Measurements from ENCODE around the gene RNF212B. TPM values are rescaled to one million over a fixed set of nuclear protein-coding genes. Genes with fewer than 3 reads are reported as not detected.
"Not testable (repeated sequence)": the region's sequence is repeated elsewhere in the genome, so short reads cannot be mapped to it uniquely, and the experiment has no call there.

RNF212B gene
- total RNA-seq, 2 donors from 2014 or later = 0.89 TPM; not detected in 1

DNA sequence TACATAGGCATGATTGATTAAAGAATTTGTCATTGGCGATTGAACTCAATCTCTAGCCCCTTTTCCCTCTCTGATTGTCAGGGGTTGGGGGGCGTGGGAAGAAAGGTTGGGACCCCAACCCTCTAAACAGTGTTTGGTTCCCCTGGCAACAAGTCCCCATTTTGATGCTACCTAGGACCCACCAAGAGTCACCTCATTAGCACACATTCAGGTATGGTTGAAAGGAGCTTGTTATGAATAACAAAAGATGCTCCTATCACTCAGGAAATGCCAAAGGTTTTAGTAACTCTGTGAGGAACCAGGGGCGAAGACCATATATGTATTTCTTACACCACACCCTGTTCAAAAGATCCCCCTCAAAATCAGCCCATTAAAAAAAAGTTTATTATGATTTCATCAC is 14.3 kb downstream of the RNF212B start:
- no peak overlapping the region for H3K4me3 Mint-ChIP-seq
- no peaks in the 10 kb centered on the region for H3K36me3 Mint-ChIP-seq (ENCODE audit: low read depth)

GRCh38 chr14:23252420-23253333 is 14.9 kb downstream of the RNF212B start:
- Mint-ChIP-seq H3K27ac (no peak overlapping the region), H3K36me3 (ENCODE audit: low read depth) (no peaks in the 10 kb centered on the region), H3K4me1 (no peaks in the 10 kb centered on the region), H3K27me3 (peaks cover 36% of the 10 kb centered on the region), H3K4me3 (no peak overlapping the region)
- ATAC-seq (no peak), DNase-seq (no peak)
- H3K9me3 ChIP-seq (ENCODE audit: control insufficient read depth, low read length, poor library complexity, severe bottlenecking) = no peaks in the 10 kb centered on the region

More for the DNA sequence above, 14.3 kb downstream of the RNF212B start:
- Mint-ChIP-seq H3K27ac (no peak overlapping the region), H3K27me3 (peaks cover 33% of the 10 kb centered on the region), H3K4me1 (no peaks in the 10 kb centered on the region)
- H3K9me3 ChIP-seq (ENCODE audit: control insufficient read depth, low read length, poor library complexity, severe bottlenecking) = no peaks in the 10 kb centered on the region
- DNase-seq = no peak
- ATAC-seq = no peak

- Mint-ChIP-seq H3K36me3 (ENCODE audit: low read depth) (no peaks in the 10 kb centered on the region), H3K27ac (no peak overlapping the region), H3K4me1 (peaks cover 3% of the 10 kb centered on the region), H3K27me3 (peaks cover 59% of the 10 kb centered on the region), H3K4me3 (no peak overlapping the region)
- ATAC-seq (no peak), DNase-seq (no peak)
- H3K9me3 ChIP-seq (ENCODE audit: control insufficient read depth, low read length, poor library complexity, severe bottlenecking) = no peaks in the 10 kb centered on the region
Measured at GRCh38 chr14:23258256-23258655, 20.5 kb downstream of the RNF212B start.

DNA sequence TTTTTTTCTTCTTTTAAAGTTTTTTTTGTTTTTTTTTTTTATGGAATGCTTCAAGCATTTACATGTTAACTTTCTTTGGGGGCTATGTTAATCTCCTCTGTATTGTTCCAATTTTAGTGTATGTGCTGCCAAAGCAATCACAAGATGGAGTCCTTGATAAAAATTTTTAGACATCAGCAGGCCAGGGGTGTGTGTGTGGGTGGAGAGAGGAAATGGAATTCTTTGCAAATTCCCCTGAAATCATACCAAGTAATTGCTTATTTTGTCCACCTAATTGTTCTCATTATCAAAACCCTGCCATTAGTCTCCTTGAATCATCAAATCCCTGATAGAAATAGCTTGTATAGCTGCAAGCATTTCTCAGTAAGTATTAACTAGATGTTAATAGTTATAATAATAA is 21.7 kb downstream of the RNF212B start:
- H3K27ac Mint-ChIP-seq = no peak overlapping the region
- ATAC-seq (no peak), DNase-seq (no peak)
- H3K36me3 Mint-ChIP-seq (ENCODE audit: low read depth) = no peaks in the 10 kb centered on the region
- H3K9me3 ChIP-seq (ENCODE audit: control insufficient read depth, low read length, poor library complexity, severe bottlenecking) = no peaks in the 10 kb centered on the region
- peaks cover 3% of the 10 kb centered on the region for H3K4me1 Mint-ChIP-seq
- H3K4me3 Mint-ChIP-seq = no peak overlapping the region
- H3K27me3 Mint-ChIP-seq = peaks cover 66% of the 10 kb centered on the region

- H3K27ac Mint-ChIP-seq; H3K9me3 ChIP-seq (ENCODE audit: control insufficient read depth, low read length, poor library complexity, severe bottlenecking); DNase-seq; H3K36me3 Mint-ChIP-seq (ENCODE audit: low read depth); H3K4me3 Mint-ChIP-seq; ATAC-seq; H3K4me1 Mint-ChIP-seq: not testable (repeated sequence)
- H3K27me3 Mint-ChIP-seq = peaks cover 80% of the 10 kb centered on the region
Measured at GRCh38 chr14:23260849-23261248, 23.1 kb downstream of the RNF212B start.

DNA sequence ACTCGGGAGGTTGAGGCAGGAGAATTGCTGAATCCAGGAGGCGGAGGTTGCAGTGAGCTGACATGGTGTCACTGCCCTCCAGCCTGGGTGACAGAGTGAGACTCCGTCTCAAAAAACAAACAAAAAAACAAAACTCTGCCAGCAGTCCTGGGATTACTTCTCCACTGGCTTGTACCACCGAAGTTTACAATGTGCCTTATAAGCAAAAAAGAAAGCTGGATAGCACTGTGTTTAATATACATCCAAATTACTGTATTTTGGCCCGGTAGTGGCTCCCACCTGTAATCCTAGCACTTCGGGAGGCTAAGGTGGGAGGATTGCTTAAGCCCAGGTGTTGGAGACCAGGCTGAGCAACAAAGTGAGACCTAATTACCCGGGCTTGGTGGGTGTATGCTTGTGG is 31.5 kb downstream of the RNF212B start:
- no peaks in the 10 kb centered on the region for H3K36me3 Mint-ChIP-seq (ENCODE audit: low read depth)
- H3K9me3 ChIP-seq (ENCODE audit: control insufficient read depth, low read length, poor library complexity, severe bottlenecking) = no peaks in the 10 kb centered on the region
- no peak overlapping the region for H3K4me3 Mint-ChIP-seq
- DNase-seq = no peak
- ATAC-seq = no peak
- H3K27ac Mint-ChIP-seq = no peak overlapping the region
- peaks cover 17% of the 10 kb centered on the region for H3K27me3 Mint-ChIP-seq
- H3K4me1 Mint-ChIP-seq = peaks cover 3% of the 10 kb centered on the region

- no peak for ATAC-seq
- Mint-ChIP-seq H3K4me1 (peaks cover 9% of the 10 kb centered on the region), H3K36me3 (ENCODE audit: low read depth) (no peaks in the 10 kb centered on the region), H3K27ac (peak overlapping the region; percentile 51), H3K4me3 (no peak overlapping the region), H3K27me3 (no peaks in the 10 kb centered on the region)
- no peak for DNase-seq
- H3K9me3 ChIP-seq (ENCODE audit: control insufficient read depth, low read length, poor library complexity, severe bottlenecking) = no peaks in the 10 kb centered on the region
Measured at GRCh38 chr14:23275412-23275811, 37.7 kb downstream of the RNF212B start.

DNA sequence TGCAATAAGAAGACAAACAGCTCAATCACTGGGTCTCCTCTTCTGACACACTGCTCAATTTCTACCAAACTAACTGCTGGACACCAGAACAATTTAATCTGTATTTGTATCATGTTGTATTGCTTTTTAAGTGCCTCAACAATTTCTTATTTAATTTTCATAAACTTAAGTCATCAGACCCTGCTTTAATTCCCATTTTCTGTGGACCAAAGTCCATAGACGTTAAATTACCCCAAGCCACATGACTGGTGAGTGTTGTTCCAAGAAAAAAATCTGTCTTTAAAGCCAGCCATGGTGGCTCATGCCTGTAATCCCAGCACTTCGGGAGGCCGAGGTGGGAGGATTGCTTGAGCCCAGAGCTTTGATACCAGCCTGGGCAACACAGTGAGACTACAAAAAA is 39.5 kb downstream of the RNF212B start:
- H3K4me3 Mint-ChIP-seq = no peak overlapping the region
- no peak for DNase-seq
- peaks cover 8% of the 10 kb centered on the region for H3K4me1 Mint-ChIP-seq
- no peak for ATAC-seq
- H3K36me3 Mint-ChIP-seq (ENCODE audit: low read depth) = no peaks in the 10 kb centered on the region
- no peaks in the 10 kb centered on the region for H3K9me3 ChIP-seq (ENCODE audit: control insufficient read depth, low read length, poor library complexity, severe bottlenecking)
- no peaks in the 10 kb centered on the region for H3K27me3 Mint-ChIP-seq
- H3K27ac Mint-ChIP-seq = no peak overlapping the region

DNA sequence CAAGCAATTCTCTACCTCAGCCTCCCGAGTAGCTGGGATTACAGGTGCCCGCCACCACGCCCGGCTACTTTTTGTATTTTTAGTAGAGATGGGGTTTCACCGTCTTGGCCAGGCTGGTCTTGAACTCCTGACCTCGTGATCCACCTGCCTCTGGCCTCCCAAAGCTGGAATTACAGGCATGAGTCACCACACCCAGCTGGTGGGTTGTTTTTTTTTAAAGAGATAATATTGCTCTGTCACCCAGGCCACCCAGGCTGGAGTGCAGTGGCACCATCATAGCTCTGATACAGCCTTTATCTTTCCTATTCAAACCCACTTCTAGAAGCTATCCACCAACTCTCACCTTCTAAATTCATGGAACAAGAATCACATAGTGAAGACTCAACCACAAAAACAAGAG is 40.2 kb downstream of the RNF212B start:
- not testable (repeated sequence) for ATAC-seq; H3K27ac Mint-ChIP-seq; H3K4me3 Mint-ChIP-seq; H3K9me3 ChIP-seq (ENCODE audit: control insufficient read depth, low read length, poor library complexity, severe bottlenecking); H3K36me3 Mint-ChIP-seq (ENCODE audit: low read depth); H3K27me3 Mint-ChIP-seq; DNase-seq
- H3K4me1 Mint-ChIP-seq = peaks cover 12% of the 10 kb centered on the region

DNA sequence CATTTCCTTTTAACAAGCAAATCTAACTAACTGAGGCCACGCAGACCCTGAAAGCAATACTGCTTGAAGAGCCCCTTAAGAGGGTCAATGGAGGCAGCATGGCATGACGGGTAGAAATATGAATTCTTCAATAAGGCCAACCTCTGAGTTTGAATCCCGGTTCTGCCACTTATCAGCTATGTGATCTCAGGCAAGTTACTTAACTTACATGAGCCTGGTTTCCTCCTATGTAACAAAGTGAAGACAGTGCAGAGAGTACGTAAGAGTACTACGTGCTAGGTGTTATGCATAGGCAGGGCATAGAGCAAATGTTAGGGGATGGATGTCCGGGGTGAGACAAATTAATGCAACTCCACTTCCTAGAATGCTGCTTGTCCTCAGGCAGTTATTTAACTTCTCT is 43.5 kb downstream of the RNF212B start:
- no peak overlapping the region for H3K27ac Mint-ChIP-seq
- ATAC-seq = no peak
- DNase-seq = no peak
- H3K4me1 Mint-ChIP-seq = peaks cover 15% of the 10 kb centered on the region
- no peaks in the 10 kb centered on the region for H3K36me3 Mint-ChIP-seq (ENCODE audit: low read depth)
- no peaks in the 10 kb centered on the region for H3K9me3 ChIP-seq (ENCODE audit: control insufficient read depth, low read length, poor library complexity, severe bottlenecking)
- H3K4me3 Mint-ChIP-seq = no peak overlapping the region
- no peaks in the 10 kb centered on the region for H3K27me3 Mint-ChIP-seq

DNA sequence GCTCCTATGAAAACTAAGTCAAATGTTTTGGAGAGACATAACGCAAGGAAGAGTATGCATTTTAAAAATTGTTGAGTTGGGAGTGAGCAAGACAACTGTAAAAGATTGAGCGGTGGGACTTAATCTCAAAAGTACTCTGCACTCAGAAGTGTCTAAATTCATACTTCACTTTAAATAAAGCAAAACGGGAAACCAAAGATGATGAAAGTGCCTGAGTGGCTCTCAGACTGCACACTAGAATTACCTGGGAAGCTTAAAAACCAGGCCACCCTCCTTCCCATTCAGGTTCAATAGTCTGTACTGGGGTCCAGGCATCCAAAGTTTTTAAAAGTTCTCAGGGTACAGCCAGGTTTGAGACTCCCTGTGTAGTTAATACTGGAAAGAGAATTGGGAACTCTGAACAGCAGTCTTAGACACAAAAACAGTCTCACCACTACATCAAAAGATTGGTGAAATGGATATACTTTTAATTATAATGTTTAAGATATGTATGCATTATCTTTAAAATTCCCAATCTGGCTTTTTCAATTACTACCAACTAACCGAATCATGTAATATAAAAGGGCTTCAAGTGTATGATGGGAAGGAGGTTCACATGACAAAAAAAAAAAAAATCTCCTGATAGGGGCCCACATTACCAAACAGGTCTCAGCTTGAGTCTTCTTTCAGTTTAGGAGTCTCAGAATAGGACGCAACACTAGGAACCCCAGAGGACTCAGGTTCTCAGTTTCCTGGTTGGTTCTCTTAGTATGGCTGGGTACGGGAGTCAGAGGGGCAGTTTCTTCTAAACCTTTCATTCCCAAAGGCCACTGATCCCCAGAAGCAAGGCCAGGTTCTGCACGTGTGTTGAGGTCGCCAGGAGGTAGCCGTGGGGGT is 47.2 kb downstream of the RNF212B start:
- Mint-ChIP-seq H3K4me1 (peaks cover 17% of the 10 kb centered on the region), H3K36me3 (ENCODE audit: low read depth) (no peaks in the 10 kb centered on the region), H3K27me3 (no peaks in the 10 kb centered on the region), H3K4me3 (peak overlapping the region; percentile 96), H3K27ac (peak overlapping the region; percentile 91)
- no peaks in the 10 kb centered on the region for H3K9me3 ChIP-seq (ENCODE audit: control insufficient read depth, low read length, poor library complexity, severe bottlenecking)
- DNase-seq (no peak), ATAC-seq (no peak)

DNA sequence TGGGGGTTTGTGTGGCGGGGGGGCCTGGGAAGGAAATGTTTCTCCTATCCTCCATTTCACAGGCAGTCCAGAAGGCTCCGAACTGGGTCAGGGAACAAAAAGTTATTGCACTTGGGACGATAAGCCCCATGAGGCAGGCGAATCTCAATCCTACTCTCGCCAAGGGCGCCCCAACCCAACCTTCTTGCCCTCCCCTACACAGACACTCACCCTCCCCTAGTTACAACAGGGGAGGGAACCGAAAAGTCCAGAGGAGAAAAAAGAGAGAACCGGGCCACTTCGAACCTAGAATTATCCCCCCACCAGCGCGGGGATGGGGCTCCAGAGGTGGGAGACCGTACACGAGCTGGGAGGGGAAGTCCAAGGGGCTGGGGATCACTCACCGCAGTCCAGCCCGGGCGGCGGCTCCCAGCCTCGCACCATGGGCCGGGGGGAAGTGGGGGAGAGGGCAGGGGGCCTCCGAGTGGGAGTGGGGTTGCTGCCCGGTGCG is 47.8 kb downstream of the RNF212B start:
- peaks cover 17% of the 10 kb centered on the region for H3K4me1 Mint-ChIP-seq
- H3K9me3 ChIP-seq (ENCODE audit: control insufficient read depth, low read length, poor library complexity, severe bottlenecking) = no peaks in the 10 kb centered on the region
- DNase-seq (peak in 1 of 3 donors; percentile 12), ATAC-seq (peak; percentile 28)
- peak overlapping the region; percentile 96 for H3K4me3 Mint-ChIP-seq
- H3K27ac Mint-ChIP-seq = peak overlapping the region; percentile 91
- H3K36me3 Mint-ChIP-seq (ENCODE audit: low read depth) = no peaks in the 10 kb centered on the region
- no peaks in the 10 kb centered on the region for H3K27me3 Mint-ChIP-seq
